Putamen (tissue), 1 donor: ENCODE results near the gene PCDH8.

ENCODE experiments used
- DNase-seq: peaks from one replicate; pipeline ENCODE4 v3.0.0-alpha.2; 2016; ENCODE audit warnings: low spot score

Gene PCDH8

GRCh38 chr13:52812941-52813340 is 35.5 kb downstream of the PCDH8 start:
- DNase-seq, result no peak

- DNase-seq, result no peak
Measured at GRCh38 chr13:52811841-52812240, 36.6 kb downstream of the PCDH8 start.

GRCh38 chr13:52810526-52810925 is 37.9 kb downstream of the PCDH8 start:
- DNase-seq, result no peak

- DNase-seq, result no peak
Measured at GRCh38 chr13:52810011-52810410, 38.4 kb downstream of the PCDH8 start.

- peak; percentile 71 for DNase-seq
Measured at GRCh38 chr13:52809310-52809769, 39.1 kb downstream of the PCDH8 start.

GRCh38 chr13:52808842-52809219 is 39.6 kb downstream of the PCDH8 start:
- DNase-seq, result no peak

GRCh38 chr13:52806029-52806428 is 42.4 kb downstream of the PCDH8 start:
- DNase-seq, result no peak

GRCh38 chr13:52804202-52804641 is 44.2 kb downstream of the PCDH8 start:
- DNase-seq, result no peak

GRCh38 chr13:52800856-52801255 is 47.6 kb downstream of the PCDH8 start:
- DNase-seq, result no peak

GRCh38 chr13:52798770-52799430 is 49.5 kb downstream of the PCDH8 start:
- no peak for DNase-seq

- no peak for DNase-seq
Measured at GRCh38 chr13:52797176-52797575, 51.3 kb downstream of the PCDH8 start.

- no peak for DNase-seq
Measured at GRCh38 chr13:52794589-52794988, 53.9 kb downstream of the PCDH8 start.

- DNase-seq, result no peak
Measured at GRCh38 chr13:52793515-52794061, 54.9 kb downstream of the PCDH8 start.
